NT2/D1 (cell line): ENCODE results near the gene UBE2N.

ENCODE experiments used
- YY1 ChIP-seq: IDR thresholded peaks from 2 replicates; pipeline ENCODE4 v1.6.1; 2011; ENCODE audit not compliant: insufficient read length, insufficient read depth
- ZNF274 ChIP-seq: IDR thresholded peaks from 2 replicates; pipeline ENCODE4 v1.6.1; 2011; ENCODE audit warnings: mild to moderate bottlenecking, low read depth, low read length

DNA sequence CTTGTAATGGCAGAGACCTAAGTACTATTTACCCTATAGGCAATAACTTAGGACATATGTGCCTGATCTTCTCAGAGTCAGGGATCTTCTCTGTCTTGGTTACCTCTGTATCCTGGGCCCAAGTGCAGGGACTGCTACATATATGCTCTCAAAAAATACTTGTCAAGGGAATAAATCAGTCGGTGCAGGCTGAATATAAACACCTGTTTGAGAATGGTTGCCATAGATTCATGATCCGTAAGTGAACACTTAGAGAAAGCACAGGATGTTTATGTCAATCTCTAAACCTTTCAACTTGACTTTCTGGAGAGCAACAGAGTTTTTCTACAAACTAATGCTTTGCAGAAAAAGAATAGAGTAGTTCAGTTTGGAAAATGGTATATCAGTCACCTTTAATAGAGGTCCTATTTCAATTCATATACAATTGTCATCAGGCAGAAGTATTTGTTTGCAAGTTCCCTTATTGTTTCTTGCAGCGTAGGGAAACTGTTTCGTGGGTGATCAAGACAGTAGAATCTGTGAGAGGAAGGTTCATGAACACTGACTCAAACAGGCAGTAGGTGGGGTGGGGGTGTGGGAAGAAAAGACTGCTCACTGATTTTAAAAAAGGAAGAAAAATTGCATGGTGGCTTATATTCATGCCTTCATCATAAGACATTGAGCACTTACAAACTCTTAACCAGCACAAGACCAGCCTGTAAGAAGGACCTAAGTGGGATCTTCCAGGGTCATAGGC is 6.0 kb upstream of the UBE2N start:
- TF ChIP-seq YY1 (no peak), ZNF274 (no peak)
